ENCODE measurements around the gene ADK.

GRCh38 chr10:74103560-74104258 is 47.3 kb upstream of the ADK start:
- TF ChIP-seq CTCF (IDR thresholded peaks at IDR 0.05 in 8 of 11, conservative IDR thresholded peaks at IDR 0.05 in 3 of 11): peak in 2 of 11 experiments; percentile 7 to 24
- TF ChIP-seq POLR2AphosphoS5 (IDR thresholded peaks at IDR 0.05): no peak
- TF ChIP-seq POLR2A (IDR thresholded peaks at IDR 0.05): no peak
